Stimulated activated CD8-positive, alpha-beta memory T cell treated with anti-CD3 and anti-CD28 coated beads, Interleukin-2, amount 100 ng/mL, for 48 hours (primary cell): Measurements from ENCODE around the gene HSPG2.

Source experiments
- DNase-seq, 2 donors: peaks; one replicate each; pipeline ENCODE4 v3.0.0-alpha.2; 2020; ENCODE audit warnings: low read depth in 2 of 2

The HSPG2 gene

GRCh38 chr1:21898326-21899200 lies 38.5 kb downstream of the HSPG2 start:
- no peak for DNase-seq

- no peak for DNase-seq
These were observed 39.3 kb downstream of the HSPG2 start for GRCh38 chr1:21897844-21898243.

- DNase-seq = no peak
These were observed 40.2 kb downstream of the HSPG2 start for GRCh38 chr1:21896652-21897532.

- no peak for DNase-seq
These were observed 41.1 kb downstream of the HSPG2 start for GRCh38 chr1:21896026-21896425.

GRCh38 chr1:21894034-21894881 lies 42.9 kb downstream of the HSPG2 start:
- no peak for DNase-seq

GRCh38 chr1:21893046-21893805 lies 43.9 kb downstream of the HSPG2 start:
- no peak for DNase-seq

GRCh38 chr1:21891621-21892479 lies 45.3 kb downstream of the HSPG2 start:
- DNase-seq = no peak

- no peak for DNase-seq
These were observed 46.0 kb downstream of the HSPG2 start for GRCh38 chr1:21891081-21891480.

- DNase-seq = no peak
These were observed 48.6 kb downstream of the HSPG2 start for GRCh38 chr1:21888500-21888899.

- no peak for DNase-seq
These were observed 49.3 kb downstream of the HSPG2 start for GRCh38 chr1:21887796-21888195.

- no peak for DNase-seq
These were observed 49.8 kb downstream of the HSPG2 start for GRCh38 chr1:21887216-21887736.

GRCh38 chr1:21886486-21887215 lies 50.5 kb downstream of the HSPG2 start:
- DNase-seq = no peak

- no peak for DNase-seq
These were observed 51.7 kb downstream of the HSPG2 start for GRCh38 chr1:21885236-21886037.

GRCh38 chr1:21884456-21885235 lies 52.5 kb downstream of the HSPG2 start:
- no peak for DNase-seq

GRCh38 chr1:21882721-21883415 lies 54.2 kb downstream of the HSPG2 start:
- DNase-seq = no peak

- no peak for DNase-seq
These were observed 55.9 kb downstream of the HSPG2 start for GRCh38 chr1:21881250-21881649.

- no peak for DNase-seq
These were observed 56.5 kb downstream of the HSPG2 start for GRCh38 chr1:21880619-21880970.
